OCI-LY1 (cell line): ENCODE data around the gene MGAT3.

Source experiments
- H2AFZ ChIP-seq: fragments of 200-600 bp; sonication (generic), shearing (Covaris generic); 2 replicates; pipeline ENCODE4 v1.6.0; 2014; ENCODE audit warnings: antibody characterized with exemption, mild to moderate bottlenecking, low read length
- H3F3A ChIP-seq: fragments of 200-600 bp; sonication (generic), shearing (Covaris generic); 2 replicates; pipeline ENCODE4 v1.6.0; 2014; ENCODE audit warnings: mild to moderate bottlenecking, antibody characterized with exemption, low read length, moderate library complexity; ENCODE audit not compliant: insufficient read depth
- H3K27ac ChIP-seq: fragments of 200-600 bp; sonication (generic); 2 replicates; pipeline ENCODE4 v1.5.1; 2014; ENCODE audit warnings: low read length, mixed run types, mild to moderate bottlenecking, low read depth; ENCODE audit not compliant: poor library complexity, severe bottlenecking
- H3K27me3 ChIP-seq: fragments of 200-600 bp; sonication (generic); 2 replicates; pipeline ENCODE4 v1.6.0; 2014; ENCODE audit warnings: antibody characterized with exemption, mild to moderate bottlenecking, low read length, moderate library complexity; ENCODE audit not compliant: insufficient read depth
- H3K36me3 ChIP-seq: fragments of 200-600 bp; sonication (generic); 2 replicates; pipeline ENCODE4 v1.6.1; 2014; ENCODE audit warnings: mild to moderate bottlenecking, antibody characterized with exemption, low read length, moderate library complexity, mixed read lengths; ENCODE audit not compliant: insufficient read depth
- H3K4me1 ChIP-seq: fragments of 200-600 bp; sonication (generic); 2 replicates; pipeline ENCODE4 v1.5.1; 2014; ENCODE audit warnings: mild to moderate bottlenecking, low read length, moderate library complexity; ENCODE audit not compliant: insufficient read depth, severe bottlenecking
- H3K4me2 ChIP-seq: fragments of 200-600 bp; sonication (generic), shearing (Covaris generic); 2 replicates; pipeline ENCODE4 v1.6.1; 2014; ENCODE audit warnings: low read length
- H3K4me3 ChIP-seq: fragments of 200-600 bp; sonication (generic); 2 replicates; pipeline ENCODE4 v1.5.1; 2014; ENCODE audit warnings: low read length, low read depth, mild to moderate bottlenecking, mixed read lengths; ENCODE audit not compliant: poor library complexity, severe bottlenecking
- H3K79me2 ChIP-seq: fragments of 200-600 bp; shearing (Covaris generic); 2 replicates; pipeline ENCODE4 v1.6.1; 2016; ENCODE audit warnings: mixed run types, low read length, mixed read lengths; ENCODE audit not compliant: insufficient read depth
- H3K9ac ChIP-seq: fragments of 200-600 bp; sonication (generic), shearing (Covaris generic); 2 replicates; pipeline ENCODE4 v1.6.1; 2014; ENCODE audit warnings: mild to moderate bottlenecking, low read length, mixed read lengths
- H3K9me2 ChIP-seq: fragments of 200-600 bp; sonication (generic), shearing (Covaris generic); 2 replicates; pipeline ENCODE4 v1.6.1; 2014; ENCODE audit warnings: low read depth, mild to moderate bottlenecking, low read length, mixed read lengths
- H3K9me3 ChIP-seq: fragments of 200-600 bp; shearing (Covaris generic); 2 replicates; pipeline ENCODE4 v1.6.1; 2014; ENCODE audit warnings: low read length, mixed read lengths
- H4K20me1 ChIP-seq: fragments of 200-600 bp; sonication (generic), shearing (Covaris generic); 2 replicates; pipeline ENCODE4 v1.6.0; 2016; ENCODE audit warnings: mild to moderate bottlenecking, low read length; ENCODE audit not compliant: insufficient read depth
- CTCF ChIP-seq: fragments of 200-600 bp; sonication (generic), shearing (Covaris generic); IDR thresholded peaks from 2 replicates; pipeline ENCODE4 v1.5.1; 2017; ENCODE audit warnings: mild to moderate bottlenecking, antibody characterized with exemption, low read length, moderate library complexity, mixed read lengths
- EZH2 ChIP-seq: fragments of 200-600 bp; sonication (generic), shearing (Covaris generic); IDR thresholded peaks from 2 replicates; pipeline ENCODE4 v1.8.0; 2017; ENCODE audit warnings: borderline replicate concordance, mixed run types, mild to moderate bottlenecking, antibody characterized with exemption, low read length, moderate library complexity, mixed read lengths

MGAT3 gene

GRCh38 chr22:39445678-39446077 lies 11.1 kb upstream of the MGAT3 start:
- Histone ChIP-seq H2AFZ (no peak overlapping the region), H3K4me1 (peaks cover 91% of the 10 kb centered on the region), H4K20me1 (no peaks in the 10 kb centered on the region), H3K27ac (peak overlapping the region; percentile 99), H3F3A (peaks cover 16% of the 10 kb centered on the region; the same call in 1 of the 2 replicates), H3K9ac (peak overlapping the region; percentile 73), H3K4me2 (peak overlapping the region; percentile 60), H3K9me3 (no peaks in the 10 kb centered on the region), H3K79me2 (peaks cover 33% of the 10 kb centered on the region), H3K4me3 (peak overlapping the region; percentile 77), H3K27me3 (no peaks in the 10 kb centered on the region), H3K36me3 (peaks cover 32% of the 10 kb centered on the region), H3K9me2 (no peaks in the 10 kb centered on the region)
- TF ChIP-seq EZH2 (no peak), CTCF (no peak)

GRCh38 chr22:39446239-39446721 lies 10.5 kb upstream of the MGAT3 start:
- H3K27me3 ChIP-seq: no peaks in the 10 kb centered on the region
- peak overlapping the region; percentile 77 for H3K4me3 ChIP-seq
- H4K20me1 ChIP-seq: no peaks in the 10 kb centered on the region
- peaks cover 14% of the 10 kb centered on the region; the same call in 1 of the 2 replicates for H3F3A ChIP-seq
- H2AFZ ChIP-seq: no peak overlapping the region
- H3K9me2 ChIP-seq: no peaks in the 10 kb centered on the region
- TF ChIP-seq CTCF: peak; percentile 28; the same call in 1 of the 2 replicates
- no peak for TF ChIP-seq EZH2
- peaks cover 91% of the 10 kb centered on the region for H3K4me1 ChIP-seq
- H3K27ac ChIP-seq: peak overlapping the region; percentile 99
- peaks cover 39% of the 10 kb centered on the region for H3K79me2 ChIP-seq
- peak overlapping the region; percentile 60 for H3K4me2 ChIP-seq
- H3K36me3 ChIP-seq: peaks cover 38% of the 10 kb centered on the region
- H3K9me3 ChIP-seq: no peaks in the 10 kb centered on the region
- peak overlapping the region; percentile 73 for H3K9ac ChIP-seq

GRCh38 chr22:39448205-39449054 lies 8.4 kb upstream of the MGAT3 start:
- H3K4me3 ChIP-seq: peak overlapping the region; percentile 77
- H4K20me1 ChIP-seq: no peaks in the 10 kb centered on the region
- peak overlapping the region; percentile 95 for H3K9ac ChIP-seq
- H2AFZ ChIP-seq: no peak overlapping the region
- peak overlapping the region; percentile 99 for H3K27ac ChIP-seq
- peaks cover 48% of the 10 kb centered on the region for H3K36me3 ChIP-seq
- H3K4me2 ChIP-seq: peak overlapping the region; percentile 84
- H3K79me2 ChIP-seq: peaks cover 50% of the 10 kb centered on the region
- H3K4me1 ChIP-seq: peaks cover 91% of the 10 kb centered on the region
- no peaks in the 10 kb centered on the region for H3K27me3 ChIP-seq
- no peaks in the 10 kb centered on the region for H3K9me2 ChIP-seq
- TF ChIP-seq EZH2 (no peak), CTCF (no peak)
- 0 out of 2 replicates have a peak, but pooled peaks cover 5% of the 10 kb centered on the region for H3F3A ChIP-seq
- no peaks in the 10 kb centered on the region for H3K9me3 ChIP-seq
